HG02623 (cell line): ENCODE data around the gene MFAP1.
A peak's percentile ranks its signal among the peaks of the same experiment; 100 is the strongest.

Source experiments
- ATAC-seq: cut with Tn5 transposase; IDR thresholded peaks from one replicate; pipeline ENCODE4 v1.9.1; 2021; ENCODE audit warnings: moderate library complexity; ENCODE audit not compliant: unreplicated experiment

The MFAP1 gene

GRCh38 chr15:43777267-43777914, 47.1 kb downstream of the MFAP1 start:
- peak; percentile 41 for ATAC-seq

- ATAC-seq: peak; percentile 36
Measured at GRCh38 chr15:43776718-43777266, 47.7 kb downstream of the MFAP1 start, which contains the start of gene ELL3. Gene ELL3 (minus strand): TSS chr15:43776966. CDS start chr15:43776901, 65 bp downstream.

GRCh38 chr15:43776101-43776717, 48.3 kb downstream of the MFAP1 start:
- peak; percentile 71 for ATAC-seq

- no peak for ATAC-seq
Measured at GRCh38 chr15:43775411-43775965, 49.0 kb downstream of the MFAP1 start.

GRCh38 chr15:43774062-43774461, 50.4 kb downstream of the MFAP1 start:
- no peak for ATAC-seq

- ATAC-seq: no peak
Measured at GRCh38 chr15:43772624-43773023, 51.9 kb downstream of the MFAP1 start.

- no peak for ATAC-seq
Measured at GRCh38 chr15:43771816-43772215, 52.7 kb downstream of the MFAP1 start.

GRCh38 chr15:43769584-43770228, 54.8 kb downstream of the MFAP1 start:
- ATAC-seq: no peak

GRCh38 chr15:43763819-43764446, 60.6 kb downstream of the MFAP1 start:
- ATAC-seq: no peak

GRCh38 chr15:43762824-43763223, 61.7 kb downstream of the MFAP1 start:
- ATAC-seq: no peak
